BLaER1 (cell line): Measurements from ENCODE around the gene SNED1.
A peak's percentile ranks its signal among the peaks of the same experiment; 100 is the strongest.

ENCODE experiments used
- H3K27ac ChIP-seq: shearing (Covaris generic); formaldehyde crosslinking; 2 replicates; pipeline ENCODE4 v1.8.1; 2022
- H3K27me3 ChIP-seq: shearing (Covaris generic); formaldehyde crosslinking; 2 replicates; pipeline ENCODE4 v1.8.1; 2022
- H3K36me3 ChIP-seq: shearing (Covaris generic); formaldehyde crosslinking; 2 replicates; pipeline ENCODE4 v1.8.1; 2022
- H3K4me1 ChIP-seq: shearing (Covaris generic); formaldehyde crosslinking; 2 replicates; pipeline ENCODE4 v1.8.1; 2022
- H3K4me2 ChIP-seq: shearing (Covaris generic); formaldehyde crosslinking; 2 replicates; pipeline ENCODE4 v1.8.1; 2022
- H3K4me3 ChIP-seq: shearing (Covaris generic); formaldehyde crosslinking; 2 replicates; pipeline ENCODE4 v1.8.1; 2022
- H3K9ac ChIP-seq: shearing (Covaris generic); formaldehyde crosslinking; 2 replicates; pipeline ENCODE4 v1.8.1; 2022
- H3K9me3 ChIP-seq: shearing (Covaris generic); formaldehyde crosslinking; 2 replicates; pipeline ENCODE4 v1.8.1; 2022
- H4K20me1 ChIP-seq: shearing (Covaris generic); formaldehyde crosslinking; 2 replicates; pipeline ENCODE4 v1.8.1; 2022
- Cebpa-rat ChIP-seq: shearing (Covaris generic); IDR thresholded peaks from 2 replicates; pipeline ENCODE4 v1.8.1; 2022

The SNED1 gene

GRCh38 chr2:240997856-240998705 is at the start of gene SNED1:
TSS of gene SNED1 (plus strand) at chr2:240998618. CDS start at chr2:240998838, 220 bp downstream.
- H4K20me1 ChIP-seq = peaks cover 16% of the 10 kb centered on the region
- peaks cover 6% of the 10 kb centered on the region for H3K9me3 ChIP-seq
- H3K27me3 ChIP-seq = peaks cover 57% of the 10 kb centered on the region
- no peaks in the 10 kb centered on the region for H3K36me3 ChIP-seq
- peak within 1 kb of the TSS; percentile 68 for H3K9ac ChIP-seq
- peak within 1 kb of the TSS; percentile 70 for H3K4me3 ChIP-seq
- H3K4me1 ChIP-seq = peaks cover 66% of the 10 kb centered on the region
- peak within 1 kb of the TSS; percentile 99 for H3K4me2 ChIP-seq
- TF ChIP-seq Cebpa-rat = no peak
- H3K27ac ChIP-seq = peak within 1 kb of the TSS; percentile 51; the same call in 1 of the 2 replicates

GRCh38 chr2:240948905-240949790 is 49.3 kb upstream of the SNED1 start:
- Histone ChIP-seq H3K4me2 (no peak overlapping the region), H3K4me3 (no peak overlapping the region), H3K4me1 (0 out of 2 replicates have a peak, but pooled peaks cover 1% of the 10 kb centered on the region), H3K27me3 (no peaks in the 10 kb centered on the region), H3K36me3 (no peaks in the 10 kb centered on the region), H3K27ac (no peak overlapping the region), H3K9me3 (no peaks in the 10 kb centered on the region), H3K9ac (no peak overlapping the region), H4K20me1 (no peaks in the 10 kb centered on the region)
- TF ChIP-seq Cebpa-rat = no peak

- Histone ChIP-seq H3K36me3 (no peaks in the 10 kb centered on the region), H3K9me3 (no peaks in the 10 kb centered on the region), H3K9ac (no peak overlapping the region), H4K20me1 (no peaks in the 10 kb centered on the region), H3K27ac (no peak overlapping the region), H3K4me2 (no peak overlapping the region), H3K27me3 (0 out of 2 replicates have a peak, but pooled peaks cover 2% of the 10 kb centered on the region), H3K4me3 (no peak overlapping the region), H3K4me1 (peaks cover 10% of the 10 kb centered on the region; the same call in 1 of the 2 replicates)
- TF ChIP-seq Cebpa-rat = no peak
Measured at GRCh38 chr2:240949791-240950705, 48.4 kb upstream of the SNED1 start.

- H3K9ac ChIP-seq = no peak overlapping the region
- H3K9me3 ChIP-seq = no peaks in the 10 kb centered on the region
- peaks cover 18% of the 10 kb centered on the region for H3K4me1 ChIP-seq
- no peaks in the 10 kb centered on the region for H4K20me1 ChIP-seq
- no peak overlapping the region for H3K4me2 ChIP-seq
- TF ChIP-seq Cebpa-rat = no peak
- H3K4me3 ChIP-seq = no peak overlapping the region
- no peak overlapping the region for H3K27ac ChIP-seq
- 0 out of 2 replicates have a peak, but pooled peaks cover 2% of the 10 kb centered on the region for H3K27me3 ChIP-seq
- no peaks in the 10 kb centered on the region for H3K36me3 ChIP-seq
Measured at GRCh38 chr2:240951045-240951594, 47.3 kb upstream of the SNED1 start.

- no peaks in the 10 kb centered on the region for H3K36me3 ChIP-seq
- no peak overlapping the region for H3K9ac ChIP-seq
- H3K4me2 ChIP-seq = no peak overlapping the region
- H3K9me3 ChIP-seq = no peaks in the 10 kb centered on the region
- no peak for TF ChIP-seq Cebpa-rat
- H3K4me1 ChIP-seq = peaks cover 32% of the 10 kb centered on the region
- H4K20me1 ChIP-seq = no peaks in the 10 kb centered on the region
- H3K27ac ChIP-seq = no peak overlapping the region
- H3K4me3 ChIP-seq = no peak overlapping the region
- 0 out of 2 replicates have a peak, but pooled peaks cover 2% of the 10 kb centered on the region for H3K27me3 ChIP-seq
Measured at GRCh38 chr2:240952496-240953246, 45.7 kb upstream of the SNED1 start.

GRCh38 chr2:240953426-240954410 is 44.7 kb upstream of the SNED1 start:
- Histone ChIP-seq H3K9me3 (no peaks in the 10 kb centered on the region), H3K4me1 (peaks cover 42% of the 10 kb centered on the region), H3K4me2 (no peak overlapping the region), H3K36me3 (no peaks in the 10 kb centered on the region), H3K9ac (no peak overlapping the region), H3K4me3 (no peak overlapping the region), H4K20me1 (no peaks in the 10 kb centered on the region), H3K27me3 (0 out of 2 replicates have a peak, but pooled peaks cover 2% of the 10 kb centered on the region), H3K27ac (no peak overlapping the region)
- TF ChIP-seq Cebpa-rat = no peak

- Histone ChIP-seq H3K36me3 (no peaks in the 10 kb centered on the region), H3K27ac (no peak overlapping the region), H3K9me3 (no peaks in the 10 kb centered on the region), H3K9ac (no peak overlapping the region), H3K4me2 (no peak overlapping the region), H3K4me3 (no peak overlapping the region), H4K20me1 (no peaks in the 10 kb centered on the region), H3K4me1 (peaks cover 52% of the 10 kb centered on the region), H3K27me3 (0 out of 2 replicates have a peak, but pooled peaks cover 2% of the 10 kb centered on the region)
- TF ChIP-seq Cebpa-rat = no peak
Measured at GRCh38 chr2:240954436-240955305, 43.7 kb upstream of the SNED1 start.
